A673 (cell line): ENCODE measurements around the gene UGT1A1.

ENCODE experiments used
- EZH2 ChIP-seq: fragments of 200-600 bp; sonication (generic); IDR thresholded peaks from 2 replicates; pipeline ENCODE4 v1.6.1; 2017; ENCODE audit warnings: borderline replicate concordance, low read depth, mild to moderate bottlenecking, mixed read lengths, antibody characterized with exemption, low read length; ENCODE audit not compliant: poor library complexity, severe bottlenecking
- TF ChIP-seq, protein P1 (sequence below): fragments of 300-800, 200-600 bp; sonication (generic); conservative IDR thresholded peaks from 2 replicates; pipeline ENCODE4 v1.5.1; 2017; ENCODE audit warnings: low read depth, mild to moderate bottlenecking, antibody characterized with exemption, low read length, moderate library complexity, mixed read lengths

- TF ChIP-seq, protein P1, sequence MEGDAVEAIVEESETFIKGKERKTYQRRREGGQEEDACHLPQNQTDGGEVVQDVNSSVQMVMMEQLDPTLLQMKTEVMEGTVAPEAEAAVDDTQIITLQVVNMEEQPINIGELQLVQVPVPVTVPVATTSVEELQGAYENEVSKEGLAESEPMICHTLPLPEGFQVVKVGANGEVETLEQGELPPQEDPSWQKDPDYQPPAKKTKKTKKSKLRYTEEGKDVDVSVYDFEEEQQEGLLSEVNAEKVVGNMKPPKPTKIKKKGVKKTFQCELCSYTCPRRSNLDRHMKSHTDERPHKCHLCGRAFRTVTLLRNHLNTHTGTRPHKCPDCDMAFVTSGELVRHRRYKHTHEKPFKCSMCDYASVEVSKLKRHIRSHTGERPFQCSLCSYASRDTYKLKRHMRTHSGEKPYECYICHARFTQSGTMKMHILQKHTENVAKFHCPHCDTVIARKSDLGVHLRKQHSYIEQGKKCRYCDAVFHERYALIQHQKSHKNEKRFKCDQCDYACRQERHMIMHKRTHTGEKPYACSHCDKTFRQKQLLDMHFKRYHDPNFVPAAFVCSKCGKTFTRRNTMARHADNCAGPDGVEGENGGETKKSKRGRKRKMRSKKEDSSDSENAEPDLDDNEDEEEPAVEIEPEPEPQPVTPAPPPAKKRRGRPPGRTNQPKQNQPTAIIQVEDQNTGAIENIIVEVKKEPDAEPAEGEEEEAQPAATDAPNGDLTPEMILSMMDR = no peak
- no peak for TF ChIP-seq EZH2
Observed at GRCh38 chr2:233822101-233822771, 62.2 kb downstream of the UGT1A1 start.
